Measurements from ENCODE around the gene TBC1D8.

- TF ChIP-seq EZH2 (IDR thresholded peaks at IDR 0.05; ENCODE audit: borderline replicate concordance, insufficient read depth, low read depth, low read length, poor library complexity, severe bottlenecking) (no peak), CTCF (IDR thresholded peaks at IDR 0.05) (no peak)
Measured at GRCh38 chr2:101132202-101132601, 19.0 kb downstream of the TBC1D8 start.

Data from B cell (primary cell).